NCI-H2081 (cell line): ENCODE results near the gene SPG7.
"Not testable (repeated sequence)": the region's sequence is repeated elsewhere in the genome, so short reads cannot be mapped to it uniquely, and the experiment has no call there.

ENCODE experiments used
- DNase-seq, 2 experiments: peaks; one replicate each; lab custom pipeline; 2025; lab: John Stamatoyannopoulos, UW

SPG7 gene

GRCh38 chr16:89581045-89581695 is 73.0 kb downstream of the SPG7 start:
- no peak for DNase-seq

- DNase-seq, result peak; percentile 35 to 75
Measured at GRCh38 chr16:89581861-89582563, 73.8 kb downstream of the SPG7 start.

- DNase-seq, result peak in 1 of 2 experiments; percentile 5
Measured at GRCh38 chr16:89582614-89583196, 74.5 kb downstream of the SPG7 start.

- no peak for DNase-seq
Measured at GRCh38 chr16:89583197-89583894, 75.1 kb downstream of the SPG7 start.

GRCh38 chr16:89583895-89584644 is 75.9 kb downstream of the SPG7 start:
- DNase-seq, result no peak

GRCh38 chr16:89584768-89585549 is 76.8 kb downstream of the SPG7 start:
- DNase-seq, result peak; percentile 52 to 78

- DNase-seq, result no peak
Measured at GRCh38 chr16:89586218-89586617, 78.0 kb downstream of the SPG7 start.

- no peak for DNase-seq
Measured at GRCh38 chr16:89586853-89587252, 78.7 kb downstream of the SPG7 start.

GRCh38 chr16:89587676-89588075 is 79.5 kb downstream of the SPG7 start:
- not testable (repeated sequence) for DNase-seq

GRCh38 chr16:89588413-89589109 is 80.4 kb downstream of the SPG7 start:
- DNase-seq, result no peak

- no peak for DNase-seq
Measured at GRCh38 chr16:89589241-89589926, 81.2 kb downstream of the SPG7 start.

GRCh38 chr16:89593841-89594240 is 85.6 kb downstream of the SPG7 start:
- no peak for DNase-seq

- no peak for DNase-seq
Measured at GRCh38 chr16:89595330-89596060, 87.3 kb downstream of the SPG7 start.

GRCh38 chr16:89596061-89596689 is 88.0 kb downstream of the SPG7 start:
- no peak for DNase-seq

- no peak for DNase-seq
Measured at GRCh38 chr16:89596957-89597649, 88.9 kb downstream of the SPG7 start.

- DNase-seq, result no peak
Measured at GRCh38 chr16:89598199-89598598, 90.0 kb downstream of the SPG7 start.

GRCh38 chr16:89599451-89599858 is 91.3 kb downstream of the SPG7 start:
- peak in 1 of 2 experiments; percentile 3 for DNase-seq

- no peak for DNase-seq
Measured at GRCh38 chr16:89599902-89600301, 91.7 kb downstream of the SPG7 start.
